T1000 (cell line): ENCODE measurements around the gene GDPD2.

Experiments used
- DNase-seq: peaks from one replicate; lab custom pipeline; 2025; ENCODE audit warnings: mixed read lengths; lab: John Stamatoyannopoulos, UW

The GDPD2 gene

GRCh38 chrX:70437921-70438665 lies 15.0 kb downstream of the GDPD2 start:
- DNase-seq, result no peak

GRCh38 chrX:70439016-70439415 lies 15.9 kb downstream of the GDPD2 start:
- DNase-seq, result no peak

- DNase-seq, result no peak
These were observed 19.1 kb downstream of the GDPD2 start for GRCh38 chrX:70442224-70442623.

- DNase-seq, result peak; percentile 3
These were observed 21.3 kb downstream of the GDPD2 start, which contains the start of gene DLG3 for GRCh38 chrX:70444326-70444945. TSS of gene DLG3 (plus strand) at chrX:70444835. CDS start at chrX:70445202, 367 bp downstream.

- no peak for DNase-seq
These were observed 22.0 kb downstream of the GDPD2 start for GRCh38 chrX:70444946-70445656.

- DNase-seq, result no peak
These were observed 22.8 kb downstream of the GDPD2 start for GRCh38 chrX:70445951-70446350.

- DNase-seq, result no peak
These were observed 23.6 kb downstream of the GDPD2 start for GRCh38 chrX:70446380-70447350.

GRCh38 chrX:70449457-70449966 lies 26.4 kb downstream of the GDPD2 start:
- DNase-seq, result no peak

GRCh38 chrX:70452143-70452733 lies 29.1 kb downstream of the GDPD2 start:
- DNase-seq, result peak; percentile 35

GRCh38 chrX:70453024-70453618 lies 30.0 kb downstream of the GDPD2 start:
- no peak for DNase-seq

GRCh38 chrX:70454441-70455365 lies 31.6 kb downstream of the GDPD2 start:
- peak; percentile 72 for DNase-seq

- DNase-seq, result no peak
These were observed 32.5 kb downstream of the GDPD2 start for GRCh38 chrX:70455366-70456202.

- no peak for DNase-seq
These were observed 33.1 kb downstream of the GDPD2 start for GRCh38 chrX:70456256-70456655.

- no peak for DNase-seq
These were observed 37.9 kb downstream of the GDPD2 start for GRCh38 chrX:70461026-70461425.

- no peak for DNase-seq
These were observed 40.9 kb downstream of the GDPD2 start for GRCh38 chrX:70464051-70464450.

GRCh38 chrX:70466968-70467367 lies 43.9 kb downstream of the GDPD2 start:
- DNase-seq, result no peak

- DNase-seq, result no peak
These were observed 45.6 kb downstream of the GDPD2 start for GRCh38 chrX:70468709-70469108.

- DNase-seq, result no peak
These were observed 47.8 kb downstream of the GDPD2 start for GRCh38 chrX:70470850-70471289.
